NCI-H510A (cell line): ENCODE measurements around the gene ADCY5.

Source experiments
- DNase-seq: peaks from one replicate; lab custom pipeline; 2025; lab: John Stamatoyannopoulos, UW

The ADCY5 gene

DNA sequence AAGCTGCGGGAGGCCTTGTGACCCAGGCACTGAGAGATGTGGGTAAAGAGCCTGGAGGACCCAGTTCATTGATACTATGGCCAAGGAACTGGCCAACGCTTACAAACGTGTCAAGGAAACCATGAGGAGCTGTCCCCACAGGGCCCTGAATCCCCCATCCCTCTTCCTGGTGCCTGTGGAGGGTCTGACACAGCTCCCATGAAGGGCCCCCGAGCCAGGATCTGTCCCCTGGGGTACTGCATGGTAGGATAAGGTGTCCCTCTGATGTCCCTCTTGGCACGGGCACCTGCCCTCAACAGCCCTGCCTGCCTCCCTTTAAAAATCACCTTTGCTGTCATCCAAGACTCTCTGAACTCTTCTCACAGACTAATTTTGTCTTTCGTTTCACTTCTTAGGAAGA is 122.4 kb downstream of the ADCY5 start:
- no peak for DNase-seq

DNA sequence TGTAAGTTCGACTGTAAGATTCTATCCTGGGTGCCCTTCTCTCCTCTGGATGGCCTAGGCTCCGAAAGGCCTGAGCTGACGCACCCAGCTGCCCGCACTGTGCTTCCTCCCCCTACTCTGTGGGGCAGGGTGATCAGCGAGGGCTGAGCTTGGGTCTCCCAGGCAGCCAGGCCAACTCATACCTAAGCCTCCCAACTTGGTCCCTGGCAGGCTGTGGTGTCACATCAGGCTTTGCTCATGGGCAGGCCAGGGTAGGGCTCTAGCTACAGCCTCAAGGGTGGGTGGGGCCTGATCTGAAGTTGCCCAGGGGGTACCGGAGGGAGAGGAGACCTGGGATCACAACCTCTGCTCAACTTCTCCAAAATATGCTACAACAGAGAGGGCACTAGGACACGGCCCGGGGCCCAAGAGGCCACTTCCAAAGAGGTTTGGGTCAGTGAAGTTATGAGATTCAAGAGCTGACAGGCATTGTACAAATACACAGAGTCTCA is 123.1 kb downstream of the ADCY5 start:
- DNase-seq = no peak

DNA sequence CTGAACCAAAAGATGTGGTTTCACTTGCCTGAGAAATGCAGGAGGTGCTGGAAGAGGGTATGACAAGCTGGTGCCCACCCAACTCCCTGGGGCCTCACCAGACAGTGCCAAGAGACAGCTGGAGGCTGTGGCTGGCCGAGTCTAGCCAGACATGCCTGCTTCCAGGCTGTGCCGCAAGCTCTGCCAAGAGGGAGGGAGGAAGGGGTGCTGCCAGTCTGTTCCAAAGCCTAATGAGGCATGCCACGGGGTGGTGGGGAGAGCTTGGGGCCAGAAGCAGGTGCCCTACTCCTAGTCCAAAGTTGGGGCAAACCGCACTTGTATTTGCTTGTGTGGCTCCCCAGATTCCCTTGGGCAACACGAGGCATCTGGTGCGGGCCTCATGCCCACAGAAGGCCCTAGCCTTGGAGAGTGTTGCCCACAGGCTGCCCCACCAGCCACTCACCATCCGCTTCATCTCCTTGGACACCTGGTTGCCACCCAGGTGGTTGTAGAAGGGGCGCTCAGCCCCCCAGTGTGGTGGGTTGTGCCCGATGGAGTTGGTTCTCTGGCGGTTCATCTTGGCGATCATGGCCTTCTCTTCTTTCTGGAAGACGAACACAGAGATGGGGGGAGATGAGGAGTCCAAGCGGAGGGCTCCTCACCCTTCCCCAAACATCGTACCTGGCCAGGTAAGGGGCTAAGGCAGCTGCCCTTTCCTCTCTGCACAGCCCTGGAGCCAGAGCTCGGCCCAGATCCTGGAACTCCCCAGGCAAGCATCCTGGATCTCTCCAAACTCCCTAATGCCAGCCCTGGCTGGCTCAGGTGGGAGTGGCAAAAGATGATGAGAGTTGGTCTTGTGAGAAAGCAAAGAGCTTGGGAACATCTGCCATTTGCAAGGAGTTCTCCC is 123.8 kb downstream of the ADCY5 start:
- no peak for DNase-seq

DNA sequence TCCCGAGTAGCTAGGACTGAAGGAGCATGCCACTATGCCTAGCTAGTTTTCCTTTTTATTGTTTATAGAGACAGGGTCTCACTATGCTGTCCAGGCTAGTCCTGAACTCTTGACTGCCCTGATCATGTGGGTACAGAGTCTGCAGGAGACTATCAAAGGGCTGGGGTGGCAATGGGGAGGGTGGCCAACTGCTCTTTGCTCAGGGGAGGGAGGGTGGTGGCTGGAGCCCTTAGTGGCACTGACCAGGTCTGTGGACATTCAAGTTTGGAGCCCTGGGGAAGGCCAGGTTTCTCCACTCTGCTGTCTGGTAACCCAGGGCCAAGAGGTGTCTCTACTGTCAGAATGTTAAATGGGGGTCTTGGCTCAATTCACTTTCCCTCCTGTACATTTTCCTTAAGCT is 125.1 kb downstream of the ADCY5 start:
- DNase-seq = no peak

DNA sequence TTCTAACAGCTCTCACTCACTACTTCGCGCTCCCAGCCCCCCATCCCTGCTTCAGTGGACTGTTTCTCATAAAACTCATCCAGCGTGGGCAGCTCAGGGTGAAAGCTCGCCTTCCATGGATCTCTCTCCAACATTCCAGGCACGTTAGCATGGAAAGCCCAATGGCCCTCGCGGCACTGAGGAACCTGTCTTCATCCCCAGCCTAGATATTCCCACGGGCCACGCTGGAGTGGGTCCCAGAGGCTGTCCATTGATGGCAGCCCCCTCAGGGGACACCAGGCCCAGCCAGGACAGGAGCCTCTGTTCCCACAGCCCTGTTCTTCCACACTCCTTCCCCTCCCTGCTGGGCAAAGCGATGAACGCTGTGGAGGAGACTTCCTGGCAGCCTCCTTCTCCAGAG is 126.0 kb downstream of the ADCY5 start:
- no peak for DNase-seq

GRCh38 chr3:123321806-123322205 is 127.1 kb downstream of the ADCY5 start:
- DNase-seq = no peak

DNA sequence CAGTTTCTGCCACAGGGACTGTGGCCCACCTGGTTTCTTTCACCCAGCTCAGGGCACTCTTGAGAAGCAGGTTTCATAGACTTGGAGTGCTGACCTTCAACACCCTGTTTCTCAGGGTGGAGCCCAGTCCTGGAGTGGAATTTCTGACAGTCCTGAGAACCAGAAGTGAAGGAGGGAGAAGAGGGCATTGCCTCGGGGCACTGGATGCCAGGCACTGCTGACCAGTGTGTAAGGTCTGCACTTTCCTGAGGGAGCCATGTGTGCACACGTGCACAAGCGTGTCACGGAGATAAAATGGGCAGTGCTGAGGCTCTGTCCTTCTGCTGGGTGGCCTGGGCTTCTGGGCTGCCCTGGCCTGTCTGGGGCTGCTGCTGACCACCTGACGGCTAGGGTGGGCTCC is 128.7 kb downstream of the ADCY5 start:
- no peak for DNase-seq

DNA sequence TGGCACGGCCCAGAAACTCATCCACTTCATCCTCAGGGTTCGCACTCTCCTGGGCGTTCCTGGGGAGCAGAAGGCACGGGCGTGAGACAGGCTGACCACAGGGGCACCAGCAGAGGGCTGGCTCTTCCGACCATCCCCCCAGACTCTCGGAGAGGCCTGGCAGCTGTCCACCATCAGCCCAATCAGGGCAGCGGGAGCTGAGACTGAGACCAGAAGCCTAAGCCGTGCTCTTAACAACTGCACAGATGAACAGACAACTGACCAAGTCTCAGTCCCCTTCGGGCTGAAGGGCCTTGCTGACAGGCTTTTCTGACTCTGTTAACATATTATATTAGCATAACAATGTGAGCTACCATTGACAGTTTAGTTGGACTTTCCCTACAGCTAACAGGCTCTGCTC is 129.1 kb downstream of the ADCY5 start:
- no peak for DNase-seq

- no peak for DNase-seq
Observed at GRCh38 chr3:123318374-123318773, 130.5 kb downstream of the ADCY5 start.

GRCh38 chr3:123317716-123318115 is 131.2 kb downstream of the ADCY5 start:
- DNase-seq = no peak

DNA sequence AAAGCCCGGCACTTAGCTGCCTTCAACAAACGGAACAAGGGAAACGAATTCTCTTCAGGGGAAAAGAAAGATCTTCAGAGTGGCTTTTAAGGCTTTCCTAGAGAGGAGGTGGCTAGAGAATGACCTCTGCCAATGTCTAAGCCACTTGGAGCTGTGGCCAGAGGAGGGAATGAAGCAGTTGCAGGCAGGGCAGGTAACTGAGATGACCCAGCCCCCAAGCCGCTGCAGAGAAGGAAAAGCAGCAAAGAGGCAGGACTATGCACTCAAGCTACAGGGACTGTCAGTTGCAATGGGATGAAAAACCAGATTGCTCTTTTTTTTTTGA is 133.7 kb downstream of the ADCY5 start:
- no peak for DNase-seq

- DNase-seq = peak; percentile 73
Observed at GRCh38 chr3:123314359-123315270, 134.3 kb downstream of the ADCY5 start.

DNA sequence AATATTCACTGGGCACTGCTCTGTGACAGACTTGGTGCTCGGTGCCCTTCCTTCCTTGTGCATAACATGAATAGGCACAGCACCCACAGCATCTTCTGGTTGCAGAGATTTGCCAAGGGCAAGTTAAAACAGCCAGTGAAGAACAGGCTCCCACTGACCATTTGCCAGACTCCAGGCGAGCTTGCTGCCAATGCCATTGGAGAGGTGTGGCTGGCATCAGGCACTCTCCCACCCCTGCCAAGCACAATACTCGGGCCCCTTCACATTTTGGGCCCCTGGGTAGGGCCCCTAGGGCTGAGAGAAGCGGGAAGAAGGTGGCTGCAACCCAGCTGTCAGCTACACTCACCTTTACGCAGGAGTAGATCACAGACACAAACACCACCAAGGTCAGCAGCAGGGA is 135.0 kb downstream of the ADCY5 start:
- DNase-seq = no peak

DNA sequence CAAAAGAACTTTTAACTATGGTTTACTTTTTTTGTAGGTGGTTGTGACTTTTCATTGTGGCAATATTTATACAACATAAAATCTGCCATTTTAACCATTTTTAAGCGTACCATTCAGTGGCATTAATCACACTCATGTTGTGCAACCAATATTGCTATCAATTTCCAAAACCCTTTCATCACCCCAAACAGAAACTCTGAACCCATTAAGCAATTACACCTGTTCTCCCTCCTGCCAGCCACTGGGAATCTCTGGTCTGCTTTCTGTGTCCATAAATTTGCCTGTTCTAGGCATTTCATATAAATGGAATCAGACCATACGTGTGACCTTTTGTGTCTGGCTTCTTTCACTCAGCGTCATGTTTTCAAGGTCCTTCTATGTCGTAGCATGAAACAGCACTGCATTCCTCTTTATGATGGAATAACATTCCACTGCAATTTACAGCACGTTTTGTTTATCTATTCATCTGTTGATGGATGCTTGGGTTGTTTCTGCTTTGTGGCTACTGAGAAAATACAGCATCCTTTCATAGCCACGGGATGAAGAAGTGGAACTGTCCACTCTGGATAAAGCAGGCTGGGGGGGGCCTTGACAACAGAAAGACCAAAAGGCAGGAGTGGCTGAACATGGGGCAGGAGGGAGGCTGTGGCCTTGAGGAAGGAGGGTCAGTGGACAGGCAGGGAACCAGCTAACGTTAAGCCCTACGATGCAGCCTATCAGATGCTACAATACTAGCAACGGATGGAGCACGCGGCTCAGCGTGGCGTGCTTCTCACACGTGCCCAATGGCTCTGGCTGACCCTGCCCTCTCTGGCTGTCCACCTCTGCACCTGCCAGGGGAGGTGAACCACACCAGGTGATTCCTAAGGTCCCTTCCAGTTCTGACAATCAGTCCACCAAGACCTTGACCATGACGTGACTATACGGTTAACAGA is 136.3 kb downstream of the ADCY5 start:
- DNase-seq = no peak

GRCh38 chr3:123311201-123311600 is 137.7 kb downstream of the ADCY5 start:
- DNase-seq = no peak

DNA sequence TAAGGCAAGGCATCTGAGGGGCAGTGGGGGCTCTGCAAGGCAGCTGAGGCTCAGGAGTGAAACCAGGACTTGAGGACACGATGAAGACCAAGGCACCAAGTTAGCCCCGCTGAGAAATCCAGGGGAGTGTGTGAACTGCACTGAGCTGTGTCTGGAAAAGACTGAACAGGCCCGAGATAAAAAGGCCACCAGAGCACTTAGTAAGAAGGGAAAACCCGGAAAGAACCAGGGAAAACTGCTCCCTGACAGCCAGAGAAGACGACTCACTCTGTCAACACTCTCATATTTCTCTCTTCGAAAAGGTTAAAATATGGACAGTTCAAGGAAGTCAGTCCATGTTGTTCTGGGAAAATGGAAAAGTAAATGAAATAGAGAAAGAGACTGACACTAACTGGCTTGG is 138.1 kb downstream of the ADCY5 start:
- no peak for DNase-seq

GRCh38 chr3:123310186-123310585 is 138.7 kb downstream of the ADCY5 start:
- no peak for DNase-seq

- DNase-seq = no peak
Observed at GRCh38 chr3:123307064-123307463, 141.8 kb downstream of the ADCY5 start.

GRCh38 chr3:123305192-123305591 is 143.7 kb downstream of the ADCY5 start:
- DNase-seq = no peak

- no peak for DNase-seq
Observed at GRCh38 chr3:123303976-123304560, 144.8 kb downstream of the ADCY5 start.

DNA sequence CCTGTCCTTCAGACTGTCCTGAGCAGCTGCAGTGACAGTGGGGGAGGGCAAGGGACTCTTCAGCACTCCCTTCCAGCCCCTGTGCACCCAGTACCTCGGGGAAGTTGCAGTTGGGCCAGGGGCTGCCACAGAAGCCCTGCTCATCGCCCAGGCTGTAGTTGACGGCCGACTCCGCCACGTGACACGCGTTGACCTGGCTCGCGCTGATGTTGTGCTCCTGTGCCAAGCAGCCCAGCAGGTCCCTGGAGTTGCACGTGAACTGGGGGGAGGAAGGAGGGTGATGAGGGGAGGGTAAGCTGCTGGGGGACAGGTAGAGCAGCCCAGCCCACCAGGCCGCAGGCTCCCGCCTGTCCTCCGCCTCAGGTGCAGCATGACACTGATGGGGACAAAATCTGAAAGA is 145.9 kb downstream of the ADCY5 start:
- DNase-seq = no peak
